Duodenal mucosa (tissue), 2 donors: Measurements from ENCODE around the gene RSAD2.

Source experiments
- H3K27ac ChIP-seq: one replicate; pipeline ENCODE4 v1.7.0; 2013; ENCODE audit warnings: low read depth, low read length
- H3K27me3 ChIP-seq, 2 donors: one replicate each; pipeline ENCODE4 v1.7.0; 2013; ENCODE audit warnings: low read length in 2 of 2, control low read depth in 1 of 2; ENCODE audit not compliant: insufficient read depth in 2 of 2, control insufficient read depth in 1 of 2
- H3K36me3 ChIP-seq, 2 donors: one replicate each; pipeline ENCODE4 v1.7.0; 2013; ENCODE audit warnings: low read length in 2 of 2, control low read depth in 1 of 2; ENCODE audit not compliant: insufficient read depth in 2 of 2, control insufficient read depth in 1 of 2
- H3K4me1 ChIP-seq, 2 donors: one replicate each; pipeline ENCODE4 v1.7.0; 2013; ENCODE audit warnings: low read length in 2 of 2, control low read depth in 1 of 2; ENCODE audit not compliant: insufficient read depth in 2 of 2, control insufficient read depth in 1 of 2
- H3K4me3 ChIP-seq, 2 donors: one replicate each; pipeline ENCODE4 v1.7.0; 2013; ENCODE audit warnings: low read length in 2 of 2, low read depth in 1 of 2
- H3K9ac ChIP-seq, 2 donors: one replicate each; pipeline ENCODE4 v1.7.0; 2013; ENCODE audit warnings: low read length in 2 of 2, low read depth in 1 of 2
- H3K9me3 ChIP-seq, 2 donors: one replicate each; pipeline ENCODE4 v1.7.0; 2013; ENCODE audit warnings: low read length in 2 of 2, control low read depth in 1 of 2; ENCODE audit not compliant: control insufficient read depth in 1 of 2

The RSAD2 gene

DNA sequence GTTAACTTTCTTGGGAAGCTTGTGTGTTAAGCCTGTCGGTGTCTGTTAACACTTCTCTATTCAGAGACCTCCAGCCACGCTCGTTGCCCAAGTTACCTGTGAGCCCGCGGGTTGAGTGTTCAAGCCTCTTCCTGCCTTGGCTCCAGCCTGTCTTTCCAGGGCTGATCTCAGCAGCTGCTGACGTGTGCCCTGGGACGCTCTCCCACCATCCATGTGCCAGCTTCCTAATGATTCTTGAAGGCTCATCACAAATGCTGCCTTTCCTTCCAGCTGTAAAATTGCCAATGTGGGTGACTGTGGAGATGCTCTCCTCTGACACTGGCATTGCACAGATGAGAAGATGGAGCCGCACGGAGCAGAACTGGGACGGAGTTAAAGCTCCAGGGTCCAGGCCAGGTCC, 45.7 kb downstream of the RSAD2 start:
- Histone ChIP-seq H3K9ac (no peak overlapping the region), H3K27me3 (no peaks in the 10 kb centered on the region), H3K36me3 (no peaks in the 10 kb centered on the region), H3K9me3 (no peaks in the 10 kb centered on the region), H3K4me1 (peaks cover 8 to 14% of the 10 kb centered on the region in 2 donors), H3K27ac (no peak overlapping the region), H3K4me3 (no peak overlapping the region)

GRCh38 chr2:6924101-6924923, 46.7 kb downstream of the RSAD2 start:
- H3K27me3 ChIP-seq, result no peaks in the 10 kb centered on the region
- H3K9me3 ChIP-seq, result no peaks in the 10 kb centered on the region
- no peak overlapping the region for H3K9ac ChIP-seq
- no peak overlapping the region for H3K4me3 ChIP-seq
- H3K27ac ChIP-seq, result no peak overlapping the region
- peaks cover 8 to 14% of the 10 kb centered on the region in 2 donors for H3K4me1 ChIP-seq
- H3K36me3 ChIP-seq, result no peaks in the 10 kb centered on the region

DNA sequence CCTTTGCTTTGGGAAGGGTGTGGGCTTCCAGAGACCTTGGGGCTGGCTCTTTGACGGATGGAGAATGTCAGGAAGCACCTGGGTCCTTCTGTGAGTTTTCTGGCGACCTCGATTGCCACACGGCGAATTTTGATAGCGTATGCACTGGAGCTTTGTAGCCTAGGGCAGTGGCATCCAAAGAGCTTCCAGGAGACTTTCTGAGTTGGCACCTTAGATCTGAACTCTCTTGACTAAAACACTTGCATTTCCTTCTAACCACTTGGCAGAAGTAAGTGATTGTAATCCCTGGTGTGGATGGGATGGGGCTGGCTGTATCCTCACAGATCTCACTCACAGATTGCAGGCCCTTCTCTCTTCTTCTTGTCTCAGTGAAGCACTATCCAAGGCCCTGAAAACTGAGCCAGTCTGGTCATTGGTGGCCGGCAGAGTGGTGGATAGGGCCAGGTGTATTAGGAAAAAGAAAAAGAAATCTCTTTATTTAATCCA, 47.4 kb downstream of the RSAD2 start:
- H3K4me1 ChIP-seq, result peaks cover 8 to 14% of the 10 kb centered on the region in 2 donors
- H3K27me3 ChIP-seq, result no peaks in the 10 kb centered on the region
- no peak overlapping the region for H3K27ac ChIP-seq
- no peaks in the 10 kb centered on the region for H3K9me3 ChIP-seq
- no peaks in the 10 kb centered on the region for H3K36me3 ChIP-seq
- no peak overlapping the region for H3K4me3 ChIP-seq
- H3K9ac ChIP-seq, result no peak overlapping the region

- H3K9ac ChIP-seq, result no peak overlapping the region
- no peaks in the 10 kb centered on the region for H3K9me3 ChIP-seq
- H3K27me3 ChIP-seq, result no peaks in the 10 kb centered on the region
- H3K36me3 ChIP-seq, result no peaks in the 10 kb centered on the region
- H3K27ac ChIP-seq, result no peak overlapping the region
- H3K4me3 ChIP-seq, result no peak overlapping the region
- peaks cover 8 to 10% of the 10 kb centered on the region in 2 donors for H3K4me1 ChIP-seq
Measured at GRCh38 chr2:6926071-6926732, 48.6 kb downstream of the RSAD2 start.

DNA sequence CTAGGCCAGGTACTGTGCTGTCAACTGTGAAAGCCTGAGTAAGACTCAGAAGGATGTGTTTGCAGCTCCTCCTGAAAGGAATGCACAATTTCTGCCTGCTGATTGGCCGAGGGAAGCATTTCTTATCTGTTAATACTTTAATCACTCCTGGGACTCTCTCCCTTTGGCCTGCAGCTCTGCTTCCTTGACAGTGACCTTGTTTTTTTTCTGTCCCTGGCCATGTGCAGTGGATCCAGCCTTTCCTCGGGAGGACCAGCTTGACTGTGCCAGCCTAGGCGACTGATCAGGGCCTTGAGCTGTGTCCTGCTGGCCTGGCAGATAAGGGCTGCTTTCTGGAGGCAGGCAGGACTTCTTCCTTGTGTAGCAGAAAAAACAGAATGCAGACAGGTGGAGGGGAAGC, 49.6 kb downstream of the RSAD2 start:
- H3K4me1 ChIP-seq, result peaks cover under 1 to 8% of the 10 kb centered on the region in 2 donors
- no peak overlapping the region for H3K9ac ChIP-seq
- H3K27ac ChIP-seq, result no peak overlapping the region

GRCh38 chr2:6927753-6928152, 50.2 kb downstream of the RSAD2 start:
- Histone ChIP-seq H3K4me3 (no peak overlapping the region), H3K36me3 (no peaks in the 10 kb centered on the region), H3K4me1 (peaks cover 0 to 8% of the 10 kb centered on the region in 2 donors), H3K9me3 (no peaks in the 10 kb centered on the region), H3K27ac (no peak overlapping the region), H3K9ac (no peak overlapping the region), H3K27me3 (no peaks in the 10 kb centered on the region)

More for the DNA sequence above, 49.6 kb downstream of the RSAD2 start:
- no peaks in the 10 kb centered on the region for H3K27me3 ChIP-seq
- H3K36me3 ChIP-seq, result no peaks in the 10 kb centered on the region
- H3K4me3 ChIP-seq, result no peak overlapping the region
- no peaks in the 10 kb centered on the region for H3K9me3 ChIP-seq

DNA sequence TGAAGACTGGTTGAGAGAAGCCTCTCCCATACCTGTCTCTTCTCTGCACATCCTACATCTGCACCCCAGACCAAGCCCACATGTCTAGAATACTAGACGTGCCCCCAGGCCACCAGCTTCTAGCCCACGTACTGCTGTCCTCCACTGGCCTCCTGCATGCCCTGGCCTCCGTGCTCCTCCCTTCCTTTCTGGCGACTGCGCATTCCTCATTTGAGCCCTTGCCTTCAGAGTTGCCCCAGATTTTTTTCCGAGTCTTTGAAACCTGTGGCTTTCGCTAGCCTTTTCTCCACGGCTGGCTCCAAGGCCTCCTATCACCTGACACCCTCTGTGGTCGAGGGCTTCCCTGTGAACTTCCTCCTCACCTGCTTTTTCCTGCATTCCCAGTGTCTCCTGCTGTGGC, 50.9 kb downstream of the RSAD2 start:
- Histone ChIP-seq H3K9me3 (no peaks in the 10 kb centered on the region), H3K27me3 (no peaks in the 10 kb centered on the region), H3K4me1 (peaks cover 0 to 8% of the 10 kb centered on the region in 2 donors), H3K9ac (no peak overlapping the region), H3K27ac (no peak overlapping the region), H3K36me3 (no peaks in the 10 kb centered on the region), H3K4me3 (no peak overlapping the region)

DNA sequence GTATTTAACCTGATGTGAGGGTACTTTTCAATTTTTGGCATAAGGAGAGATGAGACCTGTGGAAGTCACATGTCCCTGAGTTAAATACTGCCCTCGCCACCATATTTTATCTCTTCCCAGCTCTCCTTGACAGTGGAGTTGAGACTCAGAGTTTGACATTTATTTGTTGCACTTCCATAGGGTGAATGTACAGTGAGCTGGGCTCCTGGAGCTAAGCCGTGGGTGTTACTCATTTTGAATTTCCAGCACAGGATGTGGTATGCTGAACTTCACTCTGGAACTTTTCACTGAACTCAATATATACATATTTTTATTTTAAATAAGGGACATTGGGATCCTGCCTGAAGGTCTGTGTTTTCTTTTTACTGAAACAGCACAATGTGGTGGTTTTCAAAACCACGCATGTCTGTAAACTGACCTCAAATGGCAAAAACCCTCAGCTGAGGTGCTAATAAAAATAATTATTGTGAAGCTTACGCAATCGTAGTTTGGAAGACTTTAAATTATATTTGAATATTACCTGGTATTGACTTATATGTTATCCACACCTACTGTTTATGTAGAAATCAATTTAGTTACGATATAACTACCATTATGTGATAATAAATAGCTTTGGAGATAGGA, 51.7 kb downstream of the RSAD2 start:
- H3K4me3 ChIP-seq, result no peak overlapping the region
- no peaks in the 10 kb centered on the region for H3K9me3 ChIP-seq
- no peaks in the 10 kb centered on the region for H3K27me3 ChIP-seq
- no peak overlapping the region for H3K9ac ChIP-seq
- peaks cover 0 to 8% of the 10 kb centered on the region in 2 donors for H3K4me1 ChIP-seq
- no peak overlapping the region for H3K27ac ChIP-seq
- no peaks in the 10 kb centered on the region for H3K36me3 ChIP-seq

- no peak overlapping the region for H3K27ac ChIP-seq
- no peak overlapping the region for H3K9ac ChIP-seq
- H3K4me3 ChIP-seq, result no peak overlapping the region
- no peaks in the 10 kb centered on the region for H3K9me3 ChIP-seq
- no peaks in the 10 kb centered on the region for H3K36me3 ChIP-seq
- H3K27me3 ChIP-seq, result no peaks in the 10 kb centered on the region
- H3K4me1 ChIP-seq, result peaks cover 0 to 4% of the 10 kb centered on the region in 2 donors
Measured at GRCh38 chr2:6930923-6931647, 53.5 kb downstream of the RSAD2 start.
